ENCODE measurements around the gene CTNND2. TPM values are rescaled to one million over a fixed set of nuclear protein-coding genes. Genes with fewer than 3 reads are reported as not detected.

CTNND2 gene, protein sequence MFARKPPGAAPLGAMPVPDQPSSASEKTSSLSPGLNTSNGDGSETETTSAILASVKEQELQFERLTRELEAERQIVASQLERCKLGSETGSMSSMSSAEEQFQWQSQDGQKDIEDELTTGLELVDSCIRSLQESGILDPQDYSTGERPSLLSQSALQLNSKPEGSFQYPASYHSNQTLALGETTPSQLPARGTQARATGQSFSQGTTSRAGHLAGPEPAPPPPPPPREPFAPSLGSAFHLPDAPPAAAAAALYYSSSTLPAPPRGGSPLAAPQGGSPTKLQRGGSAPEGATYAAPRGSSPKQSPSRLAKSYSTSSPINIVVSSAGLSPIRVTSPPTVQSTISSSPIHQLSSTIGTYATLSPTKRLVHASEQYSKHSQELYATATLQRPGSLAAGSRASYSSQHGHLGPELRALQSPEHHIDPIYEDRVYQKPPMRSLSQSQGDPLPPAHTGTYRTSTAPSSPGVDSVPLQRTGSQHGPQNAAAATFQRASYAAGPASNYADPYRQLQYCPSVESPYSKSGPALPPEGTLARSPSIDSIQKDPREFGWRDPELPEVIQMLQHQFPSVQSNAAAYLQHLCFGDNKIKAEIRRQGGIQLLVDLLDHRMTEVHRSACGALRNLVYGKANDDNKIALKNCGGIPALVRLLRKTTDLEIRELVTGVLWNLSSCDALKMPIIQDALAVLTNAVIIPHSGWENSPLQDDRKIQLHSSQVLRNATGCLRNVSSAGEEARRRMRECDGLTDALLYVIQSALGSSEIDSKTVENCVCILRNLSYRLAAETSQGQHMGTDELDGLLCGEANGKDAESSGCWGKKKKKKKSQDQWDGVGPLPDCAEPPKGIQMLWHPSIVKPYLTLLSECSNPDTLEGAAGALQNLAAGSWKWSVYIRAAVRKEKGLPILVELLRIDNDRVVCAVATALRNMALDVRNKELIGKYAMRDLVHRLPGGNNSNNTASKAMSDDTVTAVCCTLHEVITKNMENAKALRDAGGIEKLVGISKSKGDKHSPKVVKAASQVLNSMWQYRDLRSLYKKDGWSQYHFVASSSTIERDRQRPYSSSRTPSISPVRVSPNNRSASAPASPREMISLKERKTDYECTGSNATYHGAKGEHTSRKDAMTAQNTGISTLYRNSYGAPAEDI (N-terminal part only)
- total RNA-seq, result 10 to 100 TPM; 14.0 to 51.0 (median 25.0) TPM
- polyA plus RNA-seq, result 1 to 10 TPM in 1 of 3 donors, under 1 TPM in 2; 0.93 to 5.4 (median 0.99) TPM
- long read RNA-seq, donor 1, result 0 reads
- long read RNA-seq, donor 2, result 0 reads

DNA sequence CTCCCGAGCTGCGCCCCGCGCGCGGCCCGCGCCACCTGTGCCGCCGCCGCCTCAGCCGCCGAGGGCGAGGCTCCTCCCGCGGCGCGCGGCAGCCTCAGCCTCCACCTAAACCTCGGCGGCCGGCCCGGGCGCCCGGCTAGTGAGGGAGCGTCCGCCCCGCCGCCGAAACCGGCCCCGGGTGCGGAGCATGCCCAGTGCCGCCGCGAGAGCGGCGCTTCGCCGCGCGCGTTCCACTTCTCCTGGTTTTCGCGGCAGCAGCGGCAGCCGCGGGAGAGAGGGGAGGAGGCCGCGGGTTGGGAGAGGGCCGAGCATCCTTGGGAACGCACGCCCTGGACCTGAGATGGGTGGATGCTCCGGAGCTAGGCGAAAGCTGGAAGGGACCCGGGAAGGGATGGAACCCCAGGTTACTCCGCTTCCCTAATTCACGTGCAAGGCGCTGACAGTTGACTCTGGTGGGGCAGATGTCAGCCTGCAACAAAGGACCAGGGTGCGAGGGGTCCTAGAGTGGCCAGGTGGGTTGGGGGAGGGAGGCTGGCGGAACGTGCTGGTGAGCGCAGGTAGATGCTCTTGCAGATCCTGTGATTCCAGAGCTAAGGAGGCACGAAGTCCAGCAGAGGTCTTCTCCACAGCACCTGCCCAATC lies at the start of gene CTNND2:
Gene CTNND2, minus strand, starts transcription at position 182 of the 642 bp plus-strand sequence. CDS start 593 bp downstream, outside the sequence.
- intact Hi-C loops (cut with DNase I; ENCODE audit: low total_unique reads), result no loop called here
- peaks cover 0 to 19% (median 4%) of the 10 kb centered on the region in 6 donors for H3K4me1 ChIP-seq
- peak; percentile 76 for DNase-seq
- H3K36me3 ChIP-seq, result no peaks in the 10 kb centered on the region
- WGBS, 5 donors, result 2 to 7% (median 3%) methylated on average over 5 to 64 of the region's 64 CpGs
- peaks cover 0 to 51% (median 25%) of the 10 kb centered on the region in 7 donors for H3K27me3 ChIP-seq (replicated peaks in 1 of 7)
- peak in 1 of 3 donors; percentile 1 for TF ChIP-seq POLR2AphosphoS5 (IDR thresholded peaks at IDR 0.05)
- TF ChIP-seq POLR2A (IDR thresholded peaks at IDR 0.05), result no peak
- H3K27ac ChIP-seq, result peak within 1 kb of the TSS in 7 of 8 donors; percentile 63 to 87 (median 83)
- H3K4me3 ChIP-seq, result peak within 1 kb of the TSS; percentile 13 to 69 (median 41)
- H3K9me3 ChIP-seq, result peaks cover 0 to 6% (median 0%) of the 10 kb centered on the region in 8 donors

DNA sequence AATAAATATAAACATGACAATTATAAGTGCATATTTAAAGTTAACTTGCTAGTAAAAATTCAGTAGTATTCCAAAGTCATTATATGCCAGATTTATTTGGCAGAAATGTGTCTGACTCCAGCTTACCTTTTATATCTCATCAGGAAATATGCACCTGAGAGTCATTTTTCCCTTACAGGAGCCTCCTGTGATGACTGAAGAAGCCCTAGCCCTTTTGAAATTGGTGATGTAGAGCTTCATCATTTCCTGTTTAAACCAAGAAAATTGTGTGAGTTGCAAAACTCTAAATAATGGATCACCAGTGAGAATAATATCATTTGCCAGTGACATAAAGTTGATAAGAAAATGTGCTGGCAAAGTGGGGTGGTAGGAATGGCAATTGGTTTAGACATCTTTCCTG lies 42.1 kb upstream of the CTNND2 start:
- Histone ChIP-seq H3K36me3 (no peaks in the 10 kb centered on the region), H3K27me3 (replicated peaks in 1 of 7) (no peaks in the 10 kb centered on the region), H3K9me3 (peaks cover 0 to 17% (median 9%) of the 10 kb centered on the region in 8 donors), H3K4me3 (no peak overlapping the region), H3K27ac (no peak overlapping the region), H3K4me1 (no peaks in the 10 kb centered on the region)
- no peak for DNase-seq
- intact Hi-C loops (cut with DNase I; ENCODE audit: low total_unique reads), result no loop called here
- TF ChIP-seq POLR2AphosphoS5 (IDR thresholded peaks at IDR 0.05), result no peak
- TF ChIP-seq, protein P1, sequence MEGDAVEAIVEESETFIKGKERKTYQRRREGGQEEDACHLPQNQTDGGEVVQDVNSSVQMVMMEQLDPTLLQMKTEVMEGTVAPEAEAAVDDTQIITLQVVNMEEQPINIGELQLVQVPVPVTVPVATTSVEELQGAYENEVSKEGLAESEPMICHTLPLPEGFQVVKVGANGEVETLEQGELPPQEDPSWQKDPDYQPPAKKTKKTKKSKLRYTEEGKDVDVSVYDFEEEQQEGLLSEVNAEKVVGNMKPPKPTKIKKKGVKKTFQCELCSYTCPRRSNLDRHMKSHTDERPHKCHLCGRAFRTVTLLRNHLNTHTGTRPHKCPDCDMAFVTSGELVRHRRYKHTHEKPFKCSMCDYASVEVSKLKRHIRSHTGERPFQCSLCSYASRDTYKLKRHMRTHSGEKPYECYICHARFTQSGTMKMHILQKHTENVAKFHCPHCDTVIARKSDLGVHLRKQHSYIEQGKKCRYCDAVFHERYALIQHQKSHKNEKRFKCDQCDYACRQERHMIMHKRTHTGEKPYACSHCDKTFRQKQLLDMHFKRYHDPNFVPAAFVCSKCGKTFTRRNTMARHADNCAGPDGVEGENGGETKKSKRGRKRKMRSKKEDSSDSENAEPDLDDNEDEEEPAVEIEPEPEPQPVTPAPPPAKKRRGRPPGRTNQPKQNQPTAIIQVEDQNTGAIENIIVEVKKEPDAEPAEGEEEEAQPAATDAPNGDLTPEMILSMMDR (IDR thresholded peaks at IDR 0.05 in 8 of 11, conservative IDR thresholded peaks at IDR 0.05 in 3 of 11), result no peak
- TF ChIP-seq POLR2A (IDR thresholded peaks at IDR 0.05), result no peak

DNA sequence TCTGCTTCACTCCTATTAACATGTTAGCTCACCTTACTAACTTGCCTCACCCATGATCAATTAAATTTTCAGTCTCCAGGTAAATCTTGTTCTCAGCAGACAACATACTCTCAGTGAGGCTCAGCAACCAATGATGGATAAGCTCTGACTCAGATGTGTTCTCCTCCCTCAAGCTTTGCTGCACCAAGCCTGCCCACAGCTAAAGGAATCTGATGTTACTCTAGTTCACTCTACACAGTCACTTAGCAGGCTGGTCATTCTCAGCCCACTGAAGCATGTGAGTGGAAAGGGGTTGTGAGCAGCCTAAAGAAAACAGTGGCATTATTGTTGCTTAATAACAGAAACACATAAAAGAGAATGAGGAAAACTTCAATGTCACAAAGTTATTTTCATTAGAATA lies 37.3 kb upstream of the CTNND2 start:
- H3K9me3 ChIP-seq, result peaks cover 0 to 23% (median 9%) of the 10 kb centered on the region in 8 donors
- no peak overlapping the region for H3K4me3 ChIP-seq
- no peaks in the 10 kb centered on the region for H3K36me3 ChIP-seq
- TF ChIP-seq, protein P1 (IDR thresholded peaks at IDR 0.05 in 8 of 11, conservative IDR thresholded peaks at IDR 0.05 in 3 of 11), result no peak
- TF ChIP-seq POLR2A (IDR thresholded peaks at IDR 0.05) (no peak), POLR2AphosphoS5 (IDR thresholded peaks at IDR 0.05) (no peak)
- H3K27me3 ChIP-seq (replicated peaks in 1 of 7), result no peaks in the 10 kb centered on the region
- DNase-seq, result no peak
- H3K4me1 ChIP-seq, result no peaks in the 10 kb centered on the region
- no peak overlapping the region for H3K27ac ChIP-seq
- intact Hi-C loops (cut with DNase I; ENCODE audit: low total_unique reads), result no loop called here

DNA sequence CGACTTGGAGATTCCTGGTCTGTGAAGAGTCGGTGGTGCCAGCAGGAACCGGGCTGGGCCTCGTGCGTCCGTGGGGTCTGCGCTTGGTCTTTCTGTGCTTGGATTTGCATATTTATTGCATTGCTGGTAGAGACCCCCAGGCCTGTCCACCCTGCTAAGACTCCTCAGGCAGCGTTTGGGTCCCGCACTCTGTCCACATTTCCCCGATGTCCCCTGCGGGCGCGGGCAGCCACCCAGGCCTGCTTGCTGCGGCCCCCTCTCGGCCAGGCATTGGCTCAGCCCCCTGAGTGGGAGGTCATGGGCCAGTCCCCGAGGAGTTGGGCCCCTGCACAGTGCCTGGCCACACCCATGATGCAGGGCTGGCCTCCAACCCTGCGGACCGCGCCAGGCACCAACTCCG lies 27.4 kb upstream of the CTNND2 start:
- H3K36me3 ChIP-seq, result no peaks in the 10 kb centered on the region
- intact Hi-C loops (cut with DNase I; ENCODE audit: low total_unique reads), result no loop called here
- no peak for DNase-seq
- peaks cover 0 to 23% (median 3%) of the 10 kb centered on the region in 8 donors for H3K9me3 ChIP-seq
- no peak overlapping the region for H3K4me3 ChIP-seq
- no peaks in the 10 kb centered on the region for H3K27me3 ChIP-seq (replicated peaks in 1 of 7)
- H3K27ac ChIP-seq, result no peak overlapping the region
- WGBS, 5 donors, result 88 to 95% (median 90%) methylated on average over 12 to 20 of the region's 20 CpGs
- no peaks in the 10 kb centered on the region for H3K4me1 ChIP-seq
- TF ChIP-seq POLR2AphosphoS5 (IDR thresholded peaks at IDR 0.05) (no peak), POLR2A (IDR thresholded peaks at IDR 0.05) (no peak)
- TF ChIP-seq, protein P1 (IDR thresholded peaks at IDR 0.05 in 8 of 11, conservative IDR thresholded peaks at IDR 0.05 in 3 of 11), result no peak
